HPDE6-E6E7 (cell line): ENCODE data around the gene PRTN3.
"Not testable (repeated sequence)": the region's sequence is repeated elsewhere in the genome, so short reads cannot be mapped to it uniquely, and the experiment has no call there.

Experiments
- DNase-seq: peaks from one replicate; pipeline ENCODE4 v3.0.0; 2011; ENCODE audit warnings: missing footprints; ENCODE audit errors: extremely low spot score

PRTN3 gene

GRCh38 chr19:881385-882071 is 40.7 kb downstream of the PRTN3 start:
- no peak for DNase-seq

GRCh38 chr19:882871-883497 is 42.2 kb downstream of the PRTN3 start:
- DNase-seq = no peak

- DNase-seq = peak; percentile 94
Observed at GRCh38 chr19:883661-884211, 42.9 kb downstream of the PRTN3 start.

- no peak for DNase-seq
Observed at GRCh38 chr19:884420-885211, 43.8 kb downstream of the PRTN3 start.

GRCh38 chr19:885536-886224 is 44.9 kb downstream of the PRTN3 start:
- DNase-seq = no peak

- DNase-seq = no peak
Observed at GRCh38 chr19:887072-887471, 46.3 kb downstream of the PRTN3 start.

GRCh38 chr19:887599-887998 is 46.8 kb downstream of the PRTN3 start:
- DNase-seq = no peak

GRCh38 chr19:888581-889385 is 48.0 kb downstream of the PRTN3 start:
- DNase-seq = no peak

- no peak for DNase-seq
Observed at GRCh38 chr19:889662-890295, 49.0 kb downstream of the PRTN3 start.

GRCh38 chr19:890831-891230 is 50.0 kb downstream of the PRTN3 start:
- DNase-seq = no peak

GRCh38 chr19:891421-892200 is 50.8 kb downstream of the PRTN3 start:
- DNase-seq = not testable (repeated sequence)

GRCh38 chr19:892243-892893 is 51.6 kb downstream of the PRTN3 start:
- no peak for DNase-seq

- peak; percentile 88 for DNase-seq
Observed at GRCh38 chr19:892894-893689, 52.3 kb downstream of the PRTN3 start, which contains the start of the genes MED16 and RNU6-9. Gene MED16, minus strand, starts transcription at chr19:893187. Its CDS starts 2,056 bp downstream, at chr19:891131. Gene RNU6-9, plus strand, starts transcription at chr19:893484.

GRCh38 chr19:896434-896833 is 55.6 kb downstream of the PRTN3 start:
- no peak for DNase-seq

GRCh38 chr19:896999-897398 is 56.2 kb downstream of the PRTN3 start:
- no peak for DNase-seq

- no peak for DNase-seq
Observed at GRCh38 chr19:897442-898039, 56.7 kb downstream of the PRTN3 start.
